CD4-positive, alpha-beta T cell treated with Interferon alpha-2 for 1 hour (primary cell): Measurements from ENCODE around the gene NUP85.
"Not testable (repeated sequence)": the region's sequence is repeated elsewhere in the genome, so short reads cannot be mapped to it uniquely, and the experiment has no call there.

ENCODE experiments used
- DNase-seq, 2 donors: peaks; one replicate each; pipeline ENCODE4 v3.0.0-alpha.2; 2020 to 2022

The NUP85 gene

GRCh38 chr17:75199886-75200618 is 5.4 kb upstream of the NUP85 start:
- no peak for DNase-seq

- DNase-seq = no peak
Measured at GRCh38 chr17:75205793-75206163, 299 bp downstream of the NUP85 start.

- not testable (repeated sequence) for DNase-seq
Measured at GRCh38 chr17:75207050-75207407, 1.6 kb downstream of the NUP85 start.

GRCh38 chr17:75207760-75208159 is 2.3 kb downstream of the NUP85 start:
- no peak for DNase-seq

GRCh38 chr17:75208161-75208560 is 2.7 kb downstream of the NUP85 start:
- DNase-seq = no peak

GRCh38 chr17:75209061-75209460 is 3.6 kb downstream of the NUP85 start:
- no peak for DNase-seq

GRCh38 chr17:75218131-75218530 is 12.7 kb downstream of the NUP85 start:
- no peak for DNase-seq

- DNase-seq = no peak
Measured at GRCh38 chr17:75219815-75220214, 14.3 kb downstream of the NUP85 start.

GRCh38 chr17:75225016-75225415 is 19.5 kb downstream of the NUP85 start:
- DNase-seq = no peak

- no peak for DNase-seq
Measured at GRCh38 chr17:75227729-75228128, 22.2 kb downstream of the NUP85 start.

GRCh38 chr17:75228305-75228704 is 22.8 kb downstream of the NUP85 start:
- DNase-seq = peak in 1 of 2 donors; percentile 15

- no peak for DNase-seq
Measured at GRCh38 chr17:75228847-75229246, 23.4 kb downstream of the NUP85 start.

GRCh38 chr17:75231071-75231470 is 25.6 kb downstream of the NUP85 start:
- DNase-seq = no peak

GRCh38 chr17:75231741-75232464 is 26.4 kb downstream of the NUP85 start:
- DNase-seq = no peak

GRCh38 chr17:75232786-75233185 is 27.3 kb downstream of the NUP85 start:
- DNase-seq = no peak

GRCh38 chr17:75237100-75238014 is 31.9 kb downstream of the NUP85 start:
- no peak for DNase-seq

GRCh38 chr17:75238020-75238580 is 32.6 kb downstream of the NUP85 start:
- no peak for DNase-seq

GRCh38 chr17:75238684-75239191 is 33.3 kb downstream of the NUP85 start:
- DNase-seq = peak; percentile 61 to 70

GRCh38 chr17:75239214-75239613 is 33.7 kb downstream of the NUP85 start:
- DNase-seq = no peak

- no peak for DNase-seq
Measured at GRCh38 chr17:75239778-75240393, 34.4 kb downstream of the NUP85 start.

- DNase-seq = peak in 1 of 2 donors; percentile 12
Measured at GRCh38 chr17:75240394-75241142, 35.1 kb downstream of the NUP85 start.

GRCh38 chr17:75241143-75241430 is 35.6 kb downstream of the NUP85 start:
- DNase-seq = no peak
